Keratinocyte (primary cell): ENCODE measurements around the gene ENTHD1. TPM values are rescaled to one million over a fixed set of nuclear protein-coding genes. Genes with fewer than 3 reads are reported as not detected.

Experiments used
- DNase-seq: peaks from one replicate; pipeline ENCODE4 v3.0.0-alpha.2; 2011; ENCODE audit warnings: low read depth, missing footprints, low spot score
- FAIRE-seq: peaks from 2 replicates; lab custom pipeline; 2011; peaks lifted over from hg19 to GRCh38; lab: Jason Lieb, UNC
- H2AFZ ChIP-seq: 2 replicates; pipeline ENCODE4 v1.6.0; 2012; ENCODE audit warnings: low read length, control low read depth, inconsistent platforms; ENCODE audit not compliant: control insufficient read depth
- H3K27ac ChIP-seq: 2 replicates; pipeline ENCODE4 v1.5.1; 2011; ENCODE audit warnings: low read length; ENCODE audit not compliant: control insufficient read depth, insufficient read depth
- H3K27me3 ChIP-seq: 3 replicates; pipeline ENCODE4 v1.6.0; 2011; ENCODE audit warnings: low read length; ENCODE audit not compliant: control insufficient read depth, insufficient read depth; ENCODE audit errors: extremely low read depth
- H3K36me3 ChIP-seq, 2 experiments: 2 replicates in 1 of 2; 3 replicates in 1 of 2; pipeline ENCODE4 v1.5.1; 2011; ENCODE audit warnings: low read length in 2 of 2, mild to moderate bottlenecking in 1 of 2; ENCODE audit not compliant: control insufficient read depth in 2 of 2, insufficient read depth in 2 of 2; ENCODE audit errors: extremely low read depth in 1 of 2
- H3K4me1 ChIP-seq: 3 replicates; pipeline ENCODE4 v1.5.1; 2011; ENCODE audit warnings: low read length; ENCODE audit not compliant: control insufficient read depth, insufficient read depth; ENCODE audit errors: extremely low read depth
- H3K4me2 ChIP-seq: 3 replicates; pipeline ENCODE4 v1.6.0; 2011; ENCODE audit warnings: low read depth, low read length; ENCODE audit not compliant: control insufficient read depth, insufficient read depth; ENCODE audit errors: extremely low read depth
- H3K4me3 ChIP-seq, 3 experiments: fragments of 200-600 bp in 1 of 3; sonication (generic) in 1 of 3; 2 replicates in 2 of 3; 3 replicates in 1 of 3; pipeline ENCODE4 v1.5.1; 2011 to 2016; ENCODE audit warnings: low read length in 3 of 3, mild to moderate bottlenecking in 3 of 3, control low read depth in 2 of 3, inconsistent platforms in 1 of 3, low read depth in 1 of 3, mixed read lengths in 1 of 3, mixed run types in 1 of 3, moderate library complexity in 1 of 3; ENCODE audit not compliant: control insufficient read depth in 2 of 3, insufficient read depth in 2 of 3; ENCODE audit errors: extremely low read depth in 1 of 3
- H3K79me2 ChIP-seq: 2 replicates; pipeline ENCODE4 v1.6.0; 2012; ENCODE audit warnings: low read length; ENCODE audit not compliant: control insufficient read depth, insufficient read depth
- H3K9ac ChIP-seq: 3 replicates; pipeline ENCODE4 v1.6.0; 2011; ENCODE audit warnings: low read length; ENCODE audit not compliant: control insufficient read depth, insufficient read depth; ENCODE audit errors: extremely low read depth
- H3K9me1 ChIP-seq: 3 replicates; pipeline ENCODE4 v1.6.0; 2011; ENCODE audit warnings: low read length; ENCODE audit not compliant: control insufficient read depth, insufficient read depth; ENCODE audit errors: extremely low read depth
- H3K9me3 ChIP-seq: 2 replicates; pipeline ENCODE4 v1.5.1; 2012; ENCODE audit warnings: low read depth, low read length; ENCODE audit not compliant: control insufficient read depth
- H4K20me1 ChIP-seq: 3 replicates; pipeline ENCODE4 v1.6.0; 2011; ENCODE audit warnings: low read length; ENCODE audit not compliant: control insufficient read depth, insufficient read depth; ENCODE audit errors: extremely low read depth
- CTCF ChIP-seq, 3 experiments: IDR thresholded peaks in 1 of 3; conservative IDR thresholded peaks in 1 of 3; optimal IDR thresholded peaks in 1 of 3; 2 replicates in 2 of 3; 3 replicates in 1 of 3; pipeline versions ENCODE3 to v1.5.1; 2011; ENCODE audit warnings: low read length in 3 of 3, mild to moderate bottlenecking in 3 of 3, moderate library complexity in 2 of 3, control low read depth in 1 of 3, inconsistent platforms in 1 of 3; ENCODE audit not compliant: insufficient read depth in 2 of 3; ENCODE audit errors: extremely low read depth in 1 of 3
- EZH2 ChIP-seq: IDR thresholded peaks from one replicate; pipeline ENCODE4 v1.6.1; 2012; ENCODE audit warnings: inconsistent platforms, mild to moderate bottlenecking, low read length, moderate library complexity
- dilution Hi-C: fragments of 300-500 bp; cut with MboI; formaldehyde crosslinking; loops from one replicate; pipeline ENCODE4 v1.7.0; 2020; ENCODE audit warnings: low sequenced_read_pairs; ENCODE audit not compliant: extremely low pct_ligation_motif_present
- polyA plus RNA-seq, 5 experiments: library from polyadenylated mRNA; depleted of rRNA in 3 of 5; stranded (reverse) in 3 of 5; stranded (forward) in 1 of 5; unstranded in 1 of 5; fragments of >200 nt; gene quantifications; 1 replicate in 1 of 5; 2 replicates in 3 of 5; 3 replicates in 1 of 5; pipeline versions ENCODE4 v1.2.1 to v1.2.3, GENCODE V29; 2011 to 2012; ENCODE audit warnings: missing spikeins in 2 of 5, low read depth in 1 of 5, low replicate concordance in 1 of 5

The ENTHD1 gene
- polyA plus RNA-seq, 1 donor (not counting 4 experiments of a cell fraction or from before 2014, with no cell fraction given), result not detected

DNA sequence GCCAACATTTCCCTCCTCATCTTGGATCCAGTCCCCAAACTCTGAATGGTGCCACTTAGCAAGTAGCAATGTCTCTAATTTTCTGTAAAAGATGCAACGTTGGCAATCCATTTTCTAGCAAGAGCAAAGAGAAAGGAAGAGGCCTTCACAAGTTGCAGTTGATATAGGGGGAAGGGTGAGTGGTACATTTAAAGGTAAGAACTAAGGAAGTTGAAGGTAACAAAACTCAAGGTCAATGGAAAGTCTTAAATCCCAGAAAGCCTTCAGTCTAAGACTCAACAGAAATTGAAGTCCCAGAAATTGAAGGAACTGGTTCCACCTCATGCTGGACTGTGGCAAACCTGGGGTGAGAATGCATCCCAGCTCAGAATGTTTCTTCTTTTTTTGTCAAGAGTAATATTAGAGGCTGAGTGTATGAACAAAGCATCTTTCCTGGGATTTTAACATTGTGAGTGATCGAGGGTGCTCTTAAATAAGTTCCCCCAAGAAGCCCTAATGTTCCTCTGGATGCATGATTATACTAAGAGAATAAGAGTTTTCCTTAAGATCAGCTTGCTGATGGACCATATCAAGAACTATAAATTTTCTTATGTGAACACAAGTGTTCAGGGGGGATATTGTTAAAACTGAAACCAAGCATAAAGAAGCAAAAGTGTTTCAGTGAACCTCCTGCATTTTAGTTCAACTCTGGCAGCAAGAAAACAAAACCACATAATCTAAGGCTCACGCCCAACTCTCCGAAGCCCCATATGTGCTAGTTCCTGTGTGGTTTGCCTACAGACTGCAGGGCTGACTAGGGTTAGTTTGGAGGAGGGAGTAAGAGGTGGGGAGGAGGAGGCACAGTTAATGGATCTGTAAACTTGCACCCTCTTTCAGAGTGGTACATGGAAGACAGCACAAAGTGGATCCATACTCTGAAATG lies 7.0 kb upstream of the ENTHD1 start, which contains the start of gene GRAP2:
Gene GRAP2 (plus strand): TSS at position 779 of the 922 bp plus-strand sequence. CDS start 46,023 bp downstream, outside the sequence.
- Histone ChIP-seq H2AFZ (no peak within 1 kb of the TSS), H3K9ac (no peak within 1 kb of the TSS), H3K79me2 (no peaks in the 10 kb centered on the region), H3K27ac (no peak within 1 kb of the TSS), H3K4me3 (no peak within 1 kb of the TSS), H3K27me3 (peaks cover 3% of the 10 kb centered on the region), H4K20me1 (no peaks in the 10 kb centered on the region), H3K4me2 (no peak within 1 kb of the TSS), H3K9me3 (no peaks in the 10 kb centered on the region), H3K4me1 (no peaks in the 10 kb centered on the region), H3K9me1 (no peaks in the 10 kb centered on the region), H3K36me3 (no peaks in the 10 kb centered on the region)
- TF ChIP-seq EZH2 (no peak), CTCF (optimal IDR thresholded peaks at IDR 0.05 in 1 of 3, IDR thresholded peaks at IDR 0.05 in 1 of 3, conservative IDR thresholded peaks at IDR 0.05 in 1 of 3; ENCODE audit: extremely low read depth in 1 of 3, insufficient read depth in 2 of 3, low read length in 3 of 3) (no peak)
- dilution Hi-C loops, result no loop called here
- FAIRE-seq (no peak), DNase-seq (no peak)

GRCh38 chr22:39898997-39899396 lies 5.4 kb upstream of the ENTHD1 start:
- H3K4me1 ChIP-seq, result no peaks in the 10 kb centered on the region
- H3K27me3 ChIP-seq, result peaks cover 3% of the 10 kb centered on the region
- FAIRE-seq, result no peak
- no peak overlapping the region for H3K27ac ChIP-seq
- no peak overlapping the region for H3K4me3 ChIP-seq
- no peaks in the 10 kb centered on the region for H3K36me3 ChIP-seq
- H2AFZ ChIP-seq, result no peak overlapping the region
- H4K20me1 ChIP-seq, result no peaks in the 10 kb centered on the region
- H3K79me2 ChIP-seq, result no peaks in the 10 kb centered on the region
- H3K4me2 ChIP-seq, result no peak overlapping the region
- no peak for DNase-seq
- H3K9ac ChIP-seq, result no peak overlapping the region
- no peak for TF ChIP-seq CTCF (optimal IDR thresholded peaks at IDR 0.05 in 1 of 3, IDR thresholded peaks at IDR 0.05 in 1 of 3, conservative IDR thresholded peaks at IDR 0.05 in 1 of 3; ENCODE audit: extremely low read depth in 1 of 3, insufficient read depth in 2 of 3, low read length in 3 of 3)
- no peak for TF ChIP-seq EZH2
- no peaks in the 10 kb centered on the region for H3K9me1 ChIP-seq
- no peaks in the 10 kb centered on the region for H3K9me3 ChIP-seq
- dilution Hi-C loops, result no loop called here
